HCT116 (cell line): Measurements from ENCODE around the gene CASZ1. TPM values are rescaled to one million over a fixed set of nuclear protein-coding genes. Genes with fewer than 3 reads are reported as not detected.

ENCODE experiments used
- ATAC-seq: fragments of 200-7000 bp; cut with Tn5 transposase; 2 replicates; pipeline ENCODE4 v1.9.1; 2020; ENCODE audit warnings: mild to moderate bottlenecking, moderate library complexity
- BruUV-seq: library from RNA; stranded (reverse); fragments of 400-500 nt; replicated peaks from 2 replicates; lab custom pipeline; 2021; lab: Mats Ljungman, UMichigan
- CTCF ChIA-PET: fragments of 300-600 bp; sonication (Branson Sonifier 250); formaldehyde crosslinking; loops from one replicate; lab custom pipeline; 2021; ENCODE audit warnings: antibody characterized with exemption; lab: Charles Lee
- POLR2A ChIA-PET: fragments of 300-600, 350-600 bp; sonication (Branson Sonifier 250); formaldehyde crosslinking; loops from one replicate; lab custom pipeline; 2021; ENCODE audit warnings: antibody characterized with exemption; lab: Charles Lee
- RAD21 ChIA-PET, 2 experiments: fragments of 300-600 bp; sonication (Branson Sonifier 250); formaldehyde crosslinking; loops; one replicate each; lab custom pipeline; 2023; ENCODE audit warnings: low total read pairs in 2 of 2; ENCODE audit not compliant: uncharacterized antibody in 2 of 2, unreplicated experiment in 2 of 2, low non-redundant PET in 1 of 2; lab: Charles Lee
- DNase-seq: peaks from one replicate; pipeline ENCODE4 v3.0.0-alpha.2; 2010; ENCODE audit warnings: low read depth, low spot score
- H2AFZ ChIP-seq: fragments of 200-600 bp; shearing (Covaris generic), sonication (generic); 2 replicates; pipeline ENCODE4 v1.6.1; 2017; ENCODE audit warnings: low read depth, mixed run types, mixed read lengths, antibody characterized with exemption, low read length; ENCODE audit not compliant: poor library complexity, severe bottlenecking
- H3K27ac ChIP-seq: 2 replicates; pipeline ENCODE4 v1.5.1; 2012; ENCODE audit warnings: low read depth, low read length
- H3K27me3 ChIP-seq: fragments of 200-600 bp; sonication (generic); 2 replicates; pipeline ENCODE4 v1.6.1; 2016; ENCODE audit warnings: mixed run types, low read length, mixed read lengths; ENCODE audit not compliant: insufficient read depth
- H3K36me3 ChIP-seq, 2 experiments: fragments of 200-500 bp in 1 of 2; fragments of 200-600 bp in 1 of 2; sonication (Bioruptor generic) in 1 of 2; sonication (generic) in 1 of 2; 2 replicates each; pipeline versions ENCODE4 v1.5.1 to v1.6.1; 2014 to 2016; ENCODE audit warnings: low read length in 2 of 2, inconsistent platforms in 1 of 2, mixed read lengths in 1 of 2, mixed run types in 1 of 2; ENCODE audit not compliant: insufficient read depth in 2 of 2, control insufficient read depth in 1 of 2
- H3K4me1 ChIP-seq, 2 experiments: fragments of 200-600 bp in 1 of 2; sonication (generic) in 1 of 2; 2 replicates each; pipeline versions ENCODE4 v1.5.1 to v1.6.1; 2012 to 2017; ENCODE audit warnings: low read length in 2 of 2, inconsistent platforms in 1 of 2, mild to moderate bottlenecking in 1 of 2, mixed read lengths in 1 of 2, mixed run types in 1 of 2, moderate library complexity in 1 of 2; ENCODE audit not compliant: insufficient read depth in 2 of 2, control insufficient read depth in 1 of 2
- H3K4me2 ChIP-seq: fragments of 200-600 bp; sonication (generic); 2 replicates; pipeline ENCODE4 v1.6.1; 2017; ENCODE audit warnings: mixed run types, low read length, mixed read lengths
- H3K4me3 ChIP-seq, 2 experiments: fragments of 200-600 bp in 1 of 2; sonication (generic) in 1 of 2; replicated peaks in 1 of 2; 2 replicates each; pipeline ENCODE4 v1.5.1; 2011 to 2016; ENCODE audit warnings: low read length in 2 of 2, control low read depth in 1 of 2, low read depth in 1 of 2, mild to moderate bottlenecking in 1 of 2, mixed read lengths in 1 of 2, mixed run types in 1 of 2
- H3K79me2 ChIP-seq: fragments of 200-600 bp; sonication (generic); 2 replicates; pipeline ENCODE4 v1.6.1; 2017; ENCODE audit warnings: mild to moderate bottlenecking, mixed run types, low read length, moderate library complexity, mixed read lengths; ENCODE audit not compliant: insufficient read depth
- H3K9ac ChIP-seq: fragments of 200-600 bp; sonication (generic); 2 replicates; pipeline ENCODE4 v1.6.1; 2016; ENCODE audit warnings: low read length, mixed read lengths
- H3K9me2 ChIP-seq: fragments of 200-600 bp; sonication (generic), shearing (Covaris generic); 2 replicates; pipeline ENCODE4 v1.6.1; 2017; ENCODE audit warnings: mixed run types, mild to moderate bottlenecking, moderate library complexity; ENCODE audit not compliant: insufficient read depth
- H3K9me3 ChIP-seq, 2 experiments: fragments of 200-500 bp in 1 of 2; fragments of 200-600 bp in 1 of 2; sonication (Bioruptor generic) in 1 of 2; sonication (generic) in 1 of 2; 2 replicates each; pipeline ENCODE4 v1.6.1; 2014 to 2017; ENCODE audit warnings: low read length in 2 of 2, mixed read lengths in 2 of 2, inconsistent platforms in 1 of 2, low read depth in 1 of 2, mild to moderate bottlenecking in 1 of 2, mixed run types in 1 of 2, moderate library complexity in 1 of 2; ENCODE audit not compliant: control insufficient read depth in 1 of 2, insufficient read depth in 1 of 2
- H4K20me1 ChIP-seq: fragments of 200-600 bp; sonication (generic), shearing (Covaris generic); 2 replicates; pipeline ENCODE4 v1.6.1; 2017; ENCODE audit warnings: mixed run types, mild to moderate bottlenecking, moderate library complexity; ENCODE audit not compliant: insufficient read depth
- CBX3 ChIP-seq: IDR thresholded peaks from 2 replicates; pipeline ENCODE4 v1.6.1; 2012; ENCODE audit warnings: low read depth
- EZH2 ChIP-seq: fragments of 200-600 bp; sonication (generic); IDR thresholded peaks from 2 replicates; pipeline ENCODE4 v1.6.1; 2017; ENCODE audit warnings: antibody characterized with exemption, mixed run types
- EZH2phosphoT487 ChIP-seq: fragments of 200-600 bp; IDR thresholded peaks from 2 replicates; pipeline ENCODE4 v1.6.1; 2018; ENCODE audit warnings: antibody characterized with exemption, borderline replicate concordance
- MAX ChIP-seq: IDR thresholded peaks from 2 replicates; pipeline ENCODE4 v1.6.1; 2012
- POLR2A ChIP-seq: IDR thresholded peaks from 2 replicates; pipeline ENCODE4 v1.7.0; 2011; ENCODE audit warnings: borderline replicate concordance; ENCODE audit not compliant: insufficient read depth, insufficient read length; ENCODE audit errors: extremely low read depth
- RAD21 ChIP-seq: IDR thresholded peaks from 2 replicates; pipeline ENCODE4 v1.6.1; 2012; ENCODE audit warnings: low read depth, mild to moderate bottlenecking
- REST ChIP-seq: IDR thresholded peaks from 2 replicates; pipeline ENCODE4 v1.6.1; 2012; ENCODE audit warnings: low read depth
- SP1 ChIP-seq: IDR thresholded peaks from 2 replicates; pipeline ENCODE4 v1.6.1; 2012; ENCODE audit warnings: low read depth
- SRF ChIP-seq: IDR thresholded peaks from 2 replicates; pipeline ENCODE4 v1.6.1; 2012; ENCODE audit warnings: low read depth
- YY1 ChIP-seq: IDR thresholded peaks from 2 replicates; pipeline ENCODE4 v1.6.1; 2011; ENCODE audit warnings: low read length, low read depth, moderate library complexity, mild to moderate bottlenecking; ENCODE audit not compliant: insufficient replicate concordance; ENCODE audit errors: extremely low read depth
- ZFX ChIP-seq: fragments of 450-650 bp; IDR thresholded peaks from 2 replicates; pipeline ENCODE4 v1.6.1; 2017
- intact Hi-C: fragments of 100-400 bp; cut with micrococcal nuclease; formaldehyde crosslinking; loops from 2 replicates; pipeline ENCODE4 v1.10.0; 2022
- total RNA-seq: library from RNA; stranded (reverse); gene quantifications from one replicate; pipeline ENCODE4 v1.2.1, GENCODE V29; 2021; ENCODE audit not compliant: unreplicated experiment
- TF ChIP-seq, protein P1 (sequence below): IDR thresholded peaks from 2 replicates; pipeline ENCODE4 v1.6.1; 2011; ENCODE audit warnings: mild to moderate bottlenecking, low read length, moderate library complexity; ENCODE audit not compliant: insufficient replicate concordance; ENCODE audit errors: extremely low read depth
- TF ChIP-seq, protein P2 (sequence below), 3 experiments: fragments of 200-600 bp in 1 of 3; sonication (generic) in 1 of 3; IDR thresholded peaks in 2 of 3; conservative IDR thresholded peaks in 1 of 3; 2 replicates each; pipeline ENCODE4 v1.5.1; 2012 to 2017; ENCODE audit warnings: low read depth in 2 of 3, low read length in 2 of 3, antibody characterized with exemption in 1 of 3, borderline replicate concordance in 1 of 3, control low read depth in 1 of 3, mild to moderate bottlenecking in 1 of 3, mixed read lengths in 1 of 3, mixed run types in 1 of 3, moderate library complexity in 1 of 3; ENCODE audit not compliant: insufficient read depth in 1 of 3

The CASZ1 gene
- total RNA-seq, 1 experiment from 2014 or later, result 7.7 TPM

DNA sequence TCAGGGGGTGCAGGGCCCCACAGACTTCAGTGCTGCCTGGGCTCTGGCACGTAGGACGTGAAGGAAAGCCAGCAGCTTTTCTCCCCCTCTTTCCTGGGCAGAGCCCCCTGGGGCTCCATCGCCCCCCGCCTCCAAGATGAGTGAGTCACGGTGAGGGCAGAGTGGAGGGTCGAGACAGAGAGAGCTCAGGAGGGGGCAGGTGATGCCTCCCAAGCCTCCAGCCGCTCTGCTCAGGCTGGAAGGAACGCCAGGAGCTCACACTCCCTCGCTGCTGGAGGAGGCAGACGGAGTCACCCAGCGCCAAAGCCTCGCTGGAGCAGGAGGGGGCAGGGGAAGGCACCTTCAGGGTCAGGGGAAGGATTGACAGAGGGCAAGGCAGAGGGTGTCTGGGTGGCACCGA, 119.5 kb downstream of the CASZ1 start:
- H3K27ac ChIP-seq, result no peak overlapping the region
- H3K9me2 ChIP-seq, result no peaks in the 10 kb centered on the region
- H3K9me3 ChIP-seq, result no peaks in the 10 kb centered on the region
- POLR2A ChIA-PET, result no interaction called here
- TF ChIP-seq EZH2phosphoT487 (no peak), YY1 (no peak)
- TF ChIP-seq, all 23 proteins: peak for 0
- no peak overlapping the region for H3K4me2 ChIP-seq
- H3K4me3 ChIP-seq, result no peak overlapping the region
- intact Hi-C loops, result no loop called here
- no peaks in the 10 kb centered on the region for H3K79me2 ChIP-seq
- no peaks in the 10 kb centered on the region for H3K36me3 ChIP-seq
- no peaks in the 10 kb centered on the region for H3K27me3 ChIP-seq
- H3K4me1 ChIP-seq, result peaks cover 0 to 6% of the 10 kb centered on the region in 2 experiments; a peak in 1 of 4 replicates
- no peak for DNase-seq
- ChIA-PET CTCF (no interaction called here), RAD21 (no interaction called here)
- BruUV-seq, result no TSS peak
- H3K9ac ChIP-seq, result no peak overlapping the region
- no peak for ATAC-seq
- no peaks in the 10 kb centered on the region for H4K20me1 ChIP-seq
- H2AFZ ChIP-seq, result no peak overlapping the region

DNA sequence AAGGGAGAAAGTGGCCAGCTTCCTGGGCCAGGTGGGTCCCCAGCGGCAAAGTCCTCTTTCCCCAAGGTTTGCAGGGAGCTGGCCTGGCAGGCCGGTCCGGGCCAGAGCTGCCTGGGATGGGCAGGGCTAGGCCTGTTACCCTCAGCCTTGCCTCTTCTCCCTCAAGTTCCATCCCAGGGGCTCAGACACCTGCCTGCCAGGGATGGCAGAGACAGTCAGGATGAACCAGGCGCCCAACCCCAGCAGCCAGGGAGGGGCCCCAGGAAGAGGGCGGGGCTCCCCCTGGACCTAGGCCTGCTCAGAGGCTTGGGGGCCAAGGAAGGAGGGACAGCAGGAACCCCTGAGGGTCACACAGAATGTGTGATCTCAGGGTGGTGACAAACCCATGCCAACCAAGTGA, 120.6 kb downstream of the CASZ1 start:
- no TSS peak for BruUV-seq
- TF ChIP-seq, protein P1, sequence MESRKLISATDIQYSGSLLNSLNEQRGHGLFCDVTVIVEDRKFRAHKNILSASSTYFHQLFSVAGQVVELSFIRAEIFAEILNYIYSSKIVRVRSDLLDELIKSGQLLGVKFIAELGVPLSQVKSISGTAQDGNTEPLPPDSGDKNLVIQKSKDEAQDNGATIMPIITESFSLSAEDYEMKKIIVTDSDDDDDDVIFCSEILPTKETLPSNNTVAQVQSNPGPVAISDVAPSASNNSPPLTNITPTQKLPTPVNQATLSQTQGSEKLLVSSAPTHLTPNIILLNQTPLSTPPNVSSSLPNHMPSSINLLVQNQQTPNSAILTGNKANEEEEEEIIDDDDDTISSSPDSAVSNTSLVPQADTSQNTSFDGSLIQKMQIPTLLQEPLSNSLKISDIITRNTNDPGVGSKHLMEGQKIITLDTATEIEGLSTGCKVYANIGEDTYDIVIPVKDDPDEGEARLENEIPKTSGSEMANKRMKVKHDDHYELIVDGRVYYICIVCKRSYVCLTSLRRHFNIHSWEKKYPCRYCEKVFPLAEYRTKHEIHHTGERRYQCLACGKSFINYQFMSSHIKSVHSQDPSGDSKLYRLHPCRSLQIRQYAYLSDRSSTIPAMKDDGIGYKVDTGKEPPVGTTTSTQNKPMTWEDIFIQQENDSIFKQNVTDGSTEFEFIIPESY, result no peak
- TF ChIP-seq, protein P2, sequence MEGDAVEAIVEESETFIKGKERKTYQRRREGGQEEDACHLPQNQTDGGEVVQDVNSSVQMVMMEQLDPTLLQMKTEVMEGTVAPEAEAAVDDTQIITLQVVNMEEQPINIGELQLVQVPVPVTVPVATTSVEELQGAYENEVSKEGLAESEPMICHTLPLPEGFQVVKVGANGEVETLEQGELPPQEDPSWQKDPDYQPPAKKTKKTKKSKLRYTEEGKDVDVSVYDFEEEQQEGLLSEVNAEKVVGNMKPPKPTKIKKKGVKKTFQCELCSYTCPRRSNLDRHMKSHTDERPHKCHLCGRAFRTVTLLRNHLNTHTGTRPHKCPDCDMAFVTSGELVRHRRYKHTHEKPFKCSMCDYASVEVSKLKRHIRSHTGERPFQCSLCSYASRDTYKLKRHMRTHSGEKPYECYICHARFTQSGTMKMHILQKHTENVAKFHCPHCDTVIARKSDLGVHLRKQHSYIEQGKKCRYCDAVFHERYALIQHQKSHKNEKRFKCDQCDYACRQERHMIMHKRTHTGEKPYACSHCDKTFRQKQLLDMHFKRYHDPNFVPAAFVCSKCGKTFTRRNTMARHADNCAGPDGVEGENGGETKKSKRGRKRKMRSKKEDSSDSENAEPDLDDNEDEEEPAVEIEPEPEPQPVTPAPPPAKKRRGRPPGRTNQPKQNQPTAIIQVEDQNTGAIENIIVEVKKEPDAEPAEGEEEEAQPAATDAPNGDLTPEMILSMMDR (IDR thresholded peaks at IDR 0.05 in 2 of 3, conservative IDR thresholded peaks at IDR 0.05 in 1 of 3; ENCODE audit: borderline replicate concordance in 1 of 3, insufficient read depth in 1 of 3, low read depth in 2 of 3, low read length in 2 of 3), result no peak
- no peak for TF ChIP-seq REST
- no peak for TF ChIP-seq EZH2
- no peak for TF ChIP-seq ZFX
- no peak for TF ChIP-seq SRF
- no peak for TF ChIP-seq CBX3
- TF ChIP-seq RAD21, result no peak
- no peak for TF ChIP-seq POLR2A
- no peak for TF ChIP-seq SP1
- no peak for TF ChIP-seq EZH2phosphoT487
- TF ChIP-seq MAX, result no peak

More for the DNA sequence above, 120.6 kb downstream of the CASZ1 start:
- H2AFZ ChIP-seq, result no peak overlapping the region
- no peaks in the 10 kb centered on the region for H3K36me3 ChIP-seq
- H3K27me3 ChIP-seq, result no peaks in the 10 kb centered on the region
- H3K9me3 ChIP-seq, result no peaks in the 10 kb centered on the region
- intact Hi-C loops, result no loop called here
- POLR2A ChIA-PET, result no interaction called here
- DNase-seq (no peak), ATAC-seq (no peak)
- no peak overlapping the region for H3K27ac ChIP-seq
- H3K4me3 ChIP-seq, result no peak overlapping the region
- RAD21 ChIA-PET, result no interaction called here
- H3K4me1 ChIP-seq, result peaks cover 0 to 6% of the 10 kb centered on the region in 2 experiments; a peak in 1 of 4 replicates
- H3K9ac ChIP-seq, result no peak overlapping the region
- H3K4me2 ChIP-seq, result no peak overlapping the region
- H4K20me1 ChIP-seq, result no peaks in the 10 kb centered on the region
- H3K9me2 ChIP-seq, result no peaks in the 10 kb centered on the region
- H3K79me2 ChIP-seq, result no peaks in the 10 kb centered on the region
- CTCF ChIA-PET, result no interaction called here
